Heart left ventricle (tissue), 13 donors: ENCODE results near the gene NDUFAF8.

ENCODE experiments used
- CTCF ChIP-seq, 12 donors: fragments of 200-600 bp; sonication (generic) in 4 of 12; IDR thresholded peaks; one replicate each; pipeline versions ENCODE4 v1.5.0 to v1.8.0; 2018 to 2022; ENCODE audit warnings: antibody characterized with exemption in 12 of 12, mild to moderate bottlenecking in 5 of 12
- POLR2A ChIP-seq, 2 donors: fragments of 450-650 bp; IDR thresholded peaks; one replicate each; pipeline ENCODE4 v1.6.1; 2017; ENCODE audit warnings: antibody characterized with exemption in 2 of 2, mild to moderate bottlenecking in 2 of 2, moderate library complexity in 2 of 2
- donor health status: ischemic (EF 13 %, LVEDD 7.1; RV severe dilation, severe dysfunction).
- donor health status: DM: no; HTN: yes; CAD: no.
- donor health status: DM: no; HTN: no; CAD: no.
- donor health status: ischemic (EF 25% LVEDD 6.9; RV normal size, moderate dysfunction).
- donor health status: ischemic (EF 25% LVEDD 5.7; RV mildly dilated, moderate dysfunction).
- donor health status: ischemic (EF 35%, LVEDD 5.7; RV mildly dilated, moderate dysfunction).
- donor health status: nonischemic (EF 11% LVEDD 7.7; RV severe dilation, severe dysfunction).
- donor health status: DM: yes; HTN: yes; CAD: no.
- donor health status: PGD.
- donor health status: ischemic (EF 29% LVEDD 5.4; RV normal size, mild dysfunction).
- donor health status: nonischemic (EF 23%, LVEDD 6.1; RV moderate dilation, normal function).

- TF ChIP-seq CTCF (IDR thresholded peaks at IDR 0.05) (no peak), POLR2A (IDR thresholded peaks at IDR 0.05) (no peak)
Observed at GRCh38 chr17:81246343-81246670, 7.2 kb downstream of the NDUFAF8 start.
